HL-60/S4 treated with phorbol 12-myristate 13-acetate at 8.2 ng/mL for 4 days and 3 days (cell line): Measurements from ENCODE around the gene ARID4B.
"Not testable (repeated sequence)": the region's sequence is repeated elsewhere in the genome, so short reads cannot be mapped to it uniquely, and the experiment has no call there.

Experiments
- in situ Hi-C: fragments of 300-500 bp; cut with MboI; formaldehyde crosslinking; loops from 2 replicates; pipeline ENCODE4 v1.15.0; 2022; ENCODE audit warnings: low sequenced_read_pairs

ARID4B gene

DNA sequence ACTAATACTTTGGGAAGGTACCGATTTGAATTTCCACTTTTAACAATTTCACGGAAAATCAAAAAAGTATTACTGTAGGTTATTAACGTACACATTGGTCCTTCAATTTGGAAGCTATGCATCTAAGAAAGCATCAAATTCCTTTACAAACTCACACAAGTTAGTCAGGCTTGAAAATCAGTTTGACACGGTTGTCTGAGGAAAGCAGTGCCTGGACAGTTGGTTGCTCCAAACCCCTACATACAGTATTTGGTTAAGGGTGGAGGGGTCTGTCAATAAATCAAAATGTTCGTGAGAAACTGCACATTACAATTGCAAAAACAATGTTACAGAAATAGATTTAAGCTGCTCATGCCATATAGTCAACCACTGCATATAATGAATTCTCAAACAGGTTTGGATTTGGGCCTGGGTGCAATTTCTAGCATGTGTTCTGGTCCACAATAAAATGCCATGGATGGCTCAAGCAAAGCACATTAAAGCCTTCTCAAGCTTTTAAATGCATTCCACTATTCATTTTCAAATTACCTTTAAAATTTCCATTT is 147.0 kb downstream of the ARID4B start:
- in situ Hi-C loops = no loop called here

DNA sequence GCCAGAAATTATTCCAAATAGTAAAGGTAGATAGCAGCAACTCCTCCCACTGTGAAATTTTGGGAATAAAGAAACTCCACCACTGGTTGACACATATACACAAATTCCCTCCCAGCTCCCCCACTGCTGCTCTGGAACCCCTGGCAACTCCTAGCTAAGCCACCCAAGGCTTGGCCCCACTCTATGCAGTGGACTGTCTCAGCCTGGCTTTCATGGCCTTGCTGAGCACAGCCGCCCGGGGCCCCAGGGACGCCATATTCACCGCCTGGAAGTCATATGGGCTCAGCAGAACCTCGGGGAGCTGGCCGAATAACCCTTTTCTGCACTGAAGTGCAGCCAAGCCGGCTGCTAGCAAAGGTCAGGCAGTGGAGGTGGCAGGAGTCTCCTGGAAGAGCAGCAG is 151.5 kb downstream of the ARID4B start:
- in situ Hi-C loops = no loop called here

DNA sequence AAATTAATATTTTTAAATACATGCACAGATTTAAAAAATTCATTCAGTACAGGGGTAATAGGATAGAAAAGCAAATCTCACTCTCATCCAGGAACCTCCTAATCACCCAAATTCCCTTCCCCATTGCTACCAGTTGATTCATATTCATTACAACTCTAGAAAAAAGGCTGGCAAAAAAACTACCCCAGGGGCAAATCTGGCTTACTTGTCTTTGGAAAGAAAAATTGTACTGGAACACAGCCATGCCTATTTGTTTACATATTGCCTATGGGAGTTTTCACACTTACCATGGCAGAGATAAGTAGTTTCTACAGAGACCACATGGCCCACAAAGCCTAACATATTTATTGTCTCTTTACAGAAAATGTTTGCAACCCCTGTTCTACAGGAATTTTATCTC is 158.0 kb downstream of the ARID4B start:
- in situ Hi-C loops = no loop called here

DNA sequence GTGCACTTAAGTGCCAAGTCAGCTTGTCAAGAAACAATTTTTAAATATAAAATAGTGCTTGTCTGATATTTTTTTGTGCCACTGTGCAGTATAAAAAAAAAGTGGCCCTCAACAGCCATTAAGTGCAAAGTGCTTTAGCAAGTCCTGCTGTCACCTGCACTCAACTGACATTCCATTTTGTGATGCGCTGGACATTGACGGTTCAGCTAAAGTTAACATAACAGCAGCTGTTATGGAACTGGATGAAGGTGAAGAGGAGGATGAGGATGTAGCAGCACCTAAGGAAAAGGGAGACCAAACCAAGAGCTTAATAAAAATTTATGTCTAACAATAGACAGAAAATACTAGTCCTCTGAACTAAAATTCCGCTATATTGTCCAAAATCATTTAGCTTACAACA is 159.6 kb downstream of the ARID4B start:
- in situ Hi-C loops = no loop called here

DNA sequence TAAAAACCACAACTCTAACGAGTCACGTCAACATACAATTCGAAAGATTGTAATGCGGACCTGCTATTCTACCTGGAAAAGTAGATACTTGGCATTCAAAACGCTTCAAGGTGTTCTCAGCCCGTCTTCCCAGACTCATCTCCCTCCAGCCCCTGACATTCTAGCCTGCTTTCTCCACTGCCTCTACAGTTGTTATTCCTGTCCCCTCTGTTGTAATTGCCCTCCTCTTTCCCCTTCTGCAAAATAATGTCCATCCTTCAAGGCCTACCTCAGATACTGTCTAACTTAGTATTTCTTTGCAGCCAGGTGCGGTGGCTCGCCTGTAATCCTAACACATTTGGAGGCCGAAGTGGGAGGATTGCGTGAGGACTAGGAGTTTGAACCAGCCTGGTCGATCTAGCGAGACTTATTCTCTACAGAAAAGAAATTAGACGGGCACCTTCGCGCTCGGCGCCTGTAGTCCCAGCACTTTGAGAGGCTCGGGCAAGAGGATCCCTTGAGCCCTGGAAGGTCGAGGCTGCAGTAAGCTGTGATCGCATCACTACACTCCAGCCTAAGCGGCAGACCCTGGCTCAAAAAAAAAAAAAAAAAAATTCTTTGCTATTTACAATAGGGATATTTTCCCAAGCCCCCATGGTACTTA is 166.2 kb downstream of the ARID4B start:
- in situ Hi-C loops = no loop called here

DNA sequence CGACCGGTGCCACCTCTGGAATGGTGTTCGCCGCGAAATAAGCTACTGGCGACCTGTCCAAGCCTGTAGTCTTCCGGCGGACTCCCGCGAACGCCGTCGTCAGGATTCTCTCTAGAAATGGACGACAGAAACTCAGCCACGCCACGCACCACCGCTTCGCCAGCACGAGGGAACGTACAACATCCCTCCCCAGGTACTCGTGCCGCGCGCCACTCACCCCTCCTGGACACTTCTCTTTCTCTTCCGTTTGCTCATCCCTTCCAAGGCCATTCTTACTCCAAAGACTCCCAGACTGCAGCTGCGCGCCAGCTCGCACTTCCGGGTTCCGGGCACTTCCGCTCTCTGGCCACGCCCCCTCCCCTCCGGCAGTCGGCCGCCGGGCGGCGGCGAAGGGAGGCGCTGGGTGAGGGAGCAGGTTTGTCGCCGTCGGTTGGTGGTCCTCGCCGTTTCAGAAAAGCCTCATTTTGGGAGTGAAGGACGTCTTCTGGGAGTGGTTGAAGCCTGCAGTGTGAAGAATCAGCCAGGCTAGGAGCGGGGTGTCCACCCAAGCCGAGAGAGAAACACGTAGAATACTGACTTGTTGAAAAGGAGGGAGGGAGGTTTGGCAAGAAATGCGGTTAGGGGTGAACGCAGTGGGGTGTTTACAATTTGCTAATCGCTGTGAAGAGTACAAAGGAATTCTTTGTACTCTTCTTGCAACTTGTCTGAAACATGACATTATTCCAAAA is 166.9 kb downstream of the ARID4B start, which contains the start of gene RBM34:
TSS of gene RBM34 (minus strand) at position 294 of the 728 bp plus-strand sequence. CDS start at position 270, 24 bp downstream.
- in situ Hi-C loops = no loop called here

DNA sequence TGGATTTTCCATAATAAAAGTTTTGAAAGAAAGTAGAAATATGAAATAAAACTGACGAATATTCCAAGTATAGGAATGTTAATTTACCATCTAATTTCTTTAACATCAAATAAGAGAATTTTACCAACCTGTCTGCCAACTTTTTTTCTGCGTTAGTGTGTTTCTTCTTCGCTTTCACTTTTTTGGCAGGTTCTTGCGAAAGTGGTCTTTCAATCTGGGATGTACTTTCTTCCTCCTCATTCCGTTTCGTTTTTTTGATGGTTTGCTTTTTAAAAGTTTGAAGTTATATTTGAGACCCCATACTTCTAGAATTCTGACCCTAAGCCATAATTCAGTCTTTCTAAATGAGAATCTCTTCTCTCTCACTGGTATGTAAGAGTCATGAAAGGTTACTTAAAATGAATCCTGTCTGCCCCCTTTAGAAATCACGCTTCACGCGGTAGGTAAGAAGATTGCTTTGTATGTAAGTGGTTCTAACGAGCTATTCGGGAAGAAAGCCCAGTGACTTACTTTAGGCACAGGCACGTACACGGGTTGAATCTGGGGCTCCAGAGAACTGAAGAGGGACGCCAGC is 167.5 kb downstream of the ARID4B start:
- in situ Hi-C loops = no loop called here

DNA sequence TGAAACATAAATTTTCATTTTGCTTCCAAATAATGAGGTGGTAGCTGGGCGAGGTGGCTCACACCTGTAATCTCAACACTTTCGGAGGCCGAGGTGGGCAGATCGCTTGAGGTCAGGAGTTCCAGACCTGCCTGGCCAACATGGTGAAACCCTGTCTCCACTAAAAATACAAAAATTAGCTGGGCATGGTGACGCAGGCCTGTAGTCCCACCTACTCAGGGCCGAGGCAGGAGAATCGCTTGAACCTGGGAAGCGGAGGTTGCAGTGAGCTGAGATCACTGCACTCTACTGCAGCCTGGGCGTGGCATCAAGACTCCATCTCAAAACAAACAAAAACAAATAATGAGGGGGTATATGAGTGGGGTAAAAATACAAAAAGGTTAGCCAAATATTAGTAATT is 168.0 kb downstream of the ARID4B start:
- in situ Hi-C loops = not testable (repeated sequence)

DNA sequence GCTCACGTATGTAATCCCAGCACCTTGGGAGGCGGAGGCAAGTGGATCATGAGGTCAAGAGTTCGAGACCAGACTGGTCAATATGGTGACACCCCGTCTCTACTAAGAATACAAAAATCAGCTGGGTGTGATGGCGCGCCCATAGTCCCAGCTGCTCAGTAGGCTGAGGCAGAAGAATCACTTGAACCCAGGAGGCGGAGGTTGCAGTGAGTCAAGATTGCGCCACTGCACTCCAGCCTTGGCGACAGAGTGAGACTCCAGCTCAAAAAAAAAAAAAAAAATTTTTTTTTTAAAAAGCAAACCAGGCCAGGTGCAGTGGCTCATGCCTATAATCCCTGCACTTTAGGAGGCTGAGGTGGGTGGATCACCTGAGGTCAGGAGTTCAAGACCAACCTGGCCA is 168.7 kb downstream of the ARID4B start:
- in situ Hi-C loops = not testable (repeated sequence)

DNA sequence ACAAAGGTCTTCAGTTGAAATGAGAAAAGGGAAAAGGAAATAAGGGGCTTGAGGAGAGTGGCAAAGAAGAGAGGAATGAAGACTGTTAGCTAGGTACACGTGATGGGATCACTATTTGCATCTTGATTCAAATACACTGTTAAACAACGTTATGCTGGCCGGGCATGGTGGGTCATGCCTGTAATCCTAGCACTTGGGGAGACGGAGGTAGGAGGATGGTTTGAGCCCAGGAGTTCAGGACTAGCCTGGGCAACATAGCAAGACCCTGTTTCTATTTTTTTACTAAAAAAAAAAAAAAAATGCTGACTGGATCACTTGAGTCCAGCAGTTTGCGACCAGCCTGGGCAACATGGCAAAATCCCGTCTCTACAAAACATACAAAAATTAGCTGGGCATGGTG is 169.3 kb downstream of the ARID4B start:
- in situ Hi-C loops = no loop called here

DNA sequence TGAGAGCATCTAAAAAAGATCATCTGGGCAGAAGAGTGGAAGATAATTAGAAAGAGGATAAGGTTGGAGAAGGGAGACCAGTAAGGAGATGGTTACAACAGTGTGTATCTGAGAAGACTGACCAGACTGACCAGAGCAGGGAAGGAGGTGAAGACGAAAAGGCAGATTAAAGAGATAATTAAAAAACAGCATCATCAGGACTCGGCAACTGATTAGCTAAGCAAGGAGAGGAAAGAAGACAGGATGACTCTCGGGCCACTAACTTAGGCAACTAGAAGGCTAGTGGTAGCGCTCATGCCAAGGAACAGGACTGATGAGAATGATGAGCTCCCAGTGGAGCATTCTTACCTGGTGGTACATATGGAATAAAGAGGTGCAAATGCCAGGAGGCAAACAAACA is 170.8 kb downstream of the ARID4B start:
- in situ Hi-C loops = no loop called here

DNA sequence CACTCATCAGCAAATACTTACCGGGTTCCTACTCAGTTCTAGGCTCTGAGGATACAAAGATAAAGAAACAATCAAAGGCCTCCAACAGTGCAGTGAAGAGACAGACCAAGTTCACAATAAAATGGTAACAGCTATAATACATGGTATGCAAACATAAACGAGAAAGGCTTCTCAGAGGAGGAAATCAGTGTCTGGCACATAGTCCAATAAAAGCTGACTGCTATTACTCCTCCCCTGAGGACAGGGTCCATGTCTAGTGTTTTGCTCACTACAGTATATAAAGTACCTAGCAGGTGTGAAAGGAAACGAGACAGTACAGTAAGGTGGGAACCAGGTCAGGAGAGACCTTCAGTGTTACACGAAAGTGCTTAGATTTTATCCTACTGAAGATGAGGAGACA is 171.2 kb downstream of the ARID4B start:
- in situ Hi-C loops = no loop called here

DNA sequence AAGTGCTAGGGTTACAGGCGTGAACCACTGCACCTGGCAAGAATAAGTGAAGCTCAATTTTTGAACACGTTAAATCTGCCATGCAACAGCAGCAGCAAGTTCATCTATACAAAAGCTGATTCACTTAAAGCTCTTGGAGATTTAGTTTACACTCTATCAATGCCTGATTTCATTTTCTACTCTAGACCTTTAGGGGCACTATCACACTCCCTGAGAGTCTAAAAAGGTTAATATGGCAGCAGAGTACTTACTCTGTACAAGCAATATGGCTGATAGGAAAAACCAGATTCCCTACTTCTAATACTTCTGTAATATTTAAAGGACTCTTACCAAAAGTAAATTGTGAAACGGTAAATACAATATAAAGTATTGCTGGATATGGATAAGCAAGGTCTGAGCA is 171.7 kb downstream of the ARID4B start:
- in situ Hi-C loops = no loop called here

DNA sequence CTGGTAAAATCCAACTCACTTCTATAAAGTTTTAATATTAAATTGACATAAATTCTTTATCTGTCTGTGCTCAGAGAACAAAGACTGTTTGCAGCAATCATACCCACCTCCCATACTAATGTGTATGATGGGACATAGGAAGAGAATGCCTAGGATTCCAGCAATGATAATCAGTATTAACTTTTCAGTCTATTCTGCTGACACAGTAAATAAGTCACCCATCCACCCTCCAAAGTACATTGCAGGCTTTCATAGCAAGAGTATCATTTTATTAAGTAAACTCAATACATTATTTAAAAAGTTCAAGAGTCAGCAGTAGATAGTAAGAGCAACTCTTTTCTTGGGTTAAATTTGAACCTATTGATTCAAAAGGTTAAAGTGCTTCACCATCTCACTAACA is 175.7 kb downstream of the ARID4B start:
- in situ Hi-C loops = no loop called here

DNA sequence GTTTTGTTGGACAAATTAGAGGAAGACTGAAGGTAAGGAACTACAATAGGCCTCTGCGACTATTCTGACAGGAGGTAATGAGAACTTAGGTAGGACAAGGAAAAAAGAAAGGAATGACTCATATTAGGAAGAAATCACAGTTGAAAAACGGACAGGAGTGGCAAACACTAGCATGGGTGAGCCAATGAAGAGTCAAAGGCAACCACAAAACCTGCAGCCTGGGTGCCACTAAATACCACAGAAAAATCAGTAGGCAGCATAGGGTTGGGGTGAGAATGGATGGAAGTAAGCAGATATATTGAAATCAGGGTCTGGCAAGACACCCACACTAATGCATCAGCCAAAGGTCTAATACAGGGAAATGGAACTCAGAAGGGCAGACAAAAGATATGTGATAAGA is 176.9 kb downstream of the ARID4B start:
- in situ Hi-C loops = no loop called here

DNA sequence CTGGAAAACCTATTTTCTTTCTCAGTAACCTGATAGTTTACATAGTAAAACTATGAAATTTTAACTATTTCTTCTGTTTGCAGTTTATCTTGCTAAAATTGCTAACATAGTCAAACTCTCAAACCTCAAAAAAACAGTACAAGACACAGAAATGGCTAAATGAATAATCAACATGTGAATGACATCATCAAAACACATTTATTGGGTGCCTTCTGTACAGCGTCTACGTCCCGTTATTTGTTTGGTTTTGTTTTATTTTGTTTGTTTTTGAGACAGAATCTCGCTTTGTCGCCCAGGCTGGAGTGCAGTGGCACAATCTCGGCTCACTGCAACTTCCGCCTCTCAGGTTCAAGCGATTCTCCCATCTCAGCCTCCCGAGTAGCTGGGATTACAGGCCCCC is 178.2 kb downstream of the ARID4B start:
- in situ Hi-C loops = no loop called here

DNA sequence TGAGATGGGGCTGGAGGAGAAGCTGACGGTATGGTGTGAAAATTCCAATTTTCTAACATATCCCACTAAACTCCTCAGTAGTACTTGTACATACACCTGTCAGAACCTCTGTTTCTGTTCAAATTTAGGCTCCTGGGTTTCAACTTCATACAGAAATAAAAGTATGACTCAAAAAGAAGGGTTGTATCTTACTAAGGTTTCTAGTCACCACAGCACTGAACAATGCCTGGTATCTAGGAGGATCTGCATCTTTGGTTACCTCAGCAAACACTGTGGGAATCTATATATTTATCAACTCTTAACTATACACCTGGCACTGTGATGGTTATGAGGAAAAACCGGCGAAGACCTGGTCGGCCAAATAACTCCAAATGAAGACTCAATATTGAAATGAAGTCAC is 180.7 kb downstream of the ARID4B start:
- in situ Hi-C loops = no loop called here

DNA sequence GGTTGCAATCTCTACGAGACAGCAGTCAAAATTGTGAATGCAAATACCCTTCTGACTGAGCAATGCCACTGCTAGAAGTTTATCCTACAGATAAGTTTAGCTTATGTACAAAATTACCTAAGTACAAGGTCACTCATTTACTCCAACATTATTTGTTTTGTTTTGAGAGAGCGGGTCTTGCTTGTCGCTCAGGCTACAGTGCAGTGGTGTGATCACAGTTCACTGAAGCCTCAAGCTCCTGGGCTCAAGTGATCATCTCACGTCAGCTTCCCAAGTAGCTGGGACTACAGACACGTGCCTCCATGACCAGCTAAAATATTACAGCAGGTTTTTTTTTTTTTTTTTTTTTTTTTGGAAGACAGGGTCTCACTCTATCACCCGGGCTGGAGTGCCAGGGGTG is 182.3 kb downstream of the ARID4B start:
- in situ Hi-C loops = no loop called here

DNA sequence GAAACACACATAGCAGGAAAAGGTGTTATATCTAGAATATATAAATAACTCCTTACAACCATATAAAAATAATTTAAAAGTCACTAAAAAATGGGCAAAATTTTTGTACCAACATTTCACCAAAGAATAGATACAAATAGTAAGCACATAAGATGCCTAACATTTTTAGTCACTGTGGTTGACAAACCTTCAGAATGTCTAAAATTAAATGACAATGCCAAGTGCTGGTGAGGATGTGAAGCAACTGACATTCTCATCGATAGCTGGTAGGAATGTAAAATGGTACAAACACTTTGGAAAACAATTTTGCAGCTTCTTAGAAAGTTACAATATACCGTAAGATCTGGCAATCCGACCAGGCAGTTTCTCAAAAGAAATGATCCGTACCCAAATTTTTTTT is 185.0 kb downstream of the ARID4B start:
- in situ Hi-C loops = no loop called here

DNA sequence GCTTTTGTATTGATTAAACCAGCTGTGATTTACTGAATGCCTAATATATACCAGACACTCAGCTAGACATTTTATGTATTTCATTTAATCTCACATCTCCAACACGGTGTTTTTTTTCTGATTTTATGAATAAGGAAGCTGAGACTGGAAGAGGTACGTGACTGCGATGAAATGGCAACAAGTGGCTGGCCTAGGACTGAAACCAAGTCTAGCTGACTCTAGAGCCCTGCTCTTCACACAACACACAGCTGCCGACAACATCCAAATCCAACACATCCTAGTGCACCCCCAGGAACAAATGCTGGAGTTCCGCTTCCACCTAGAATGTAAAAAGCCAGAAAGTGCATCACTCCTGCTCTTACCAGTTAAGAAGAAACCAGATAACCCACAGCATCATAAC is 188.7 kb downstream of the ARID4B start:
- in situ Hi-C loops = no loop called here

DNA sequence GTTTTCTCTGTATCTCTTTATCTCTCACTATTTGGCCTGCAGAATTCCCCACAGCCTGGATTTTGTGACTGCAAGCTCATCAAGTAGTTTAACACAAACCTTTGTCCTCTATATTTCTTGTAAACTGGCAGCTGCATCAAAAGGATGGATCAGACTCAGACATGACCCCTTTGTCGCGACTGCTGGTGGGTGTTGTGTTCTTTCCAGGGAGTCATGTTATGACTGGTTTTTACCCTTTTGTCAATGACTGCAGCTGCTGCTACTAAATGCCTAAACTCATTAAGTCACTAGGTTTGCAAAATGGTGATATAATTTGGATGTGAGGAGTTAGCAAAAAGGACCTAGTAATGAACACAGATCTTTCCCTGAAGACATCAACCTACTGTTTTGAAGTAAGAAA is 189.2 kb downstream of the ARID4B start:
- in situ Hi-C loops = no loop called here

DNA sequence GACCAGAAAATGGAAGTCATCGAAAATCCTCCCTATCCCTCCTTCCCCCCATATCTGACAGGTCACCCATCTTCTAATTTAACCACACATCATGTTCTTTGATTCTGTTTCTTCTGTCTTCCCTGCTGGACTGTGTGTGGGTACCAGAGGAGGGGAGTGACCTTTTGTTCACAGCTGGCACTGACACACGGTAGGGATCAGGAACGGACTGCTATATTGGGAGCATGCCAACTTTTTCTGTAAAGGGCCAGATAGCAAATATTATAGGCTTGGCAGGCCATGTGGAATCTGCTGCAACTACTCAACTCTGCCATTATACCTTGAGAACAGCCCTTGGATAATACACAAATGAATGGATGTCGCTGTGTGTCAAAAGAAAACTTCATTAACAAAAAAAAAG is 191.9 kb downstream of the ARID4B start:
- in situ Hi-C loops = no loop called here
